ENCODE results near the gene MTHFD2.
"Not testable (repeated sequence)": the region's sequence is repeated elsewhere in the genome, so short reads cannot be mapped to it uniquely, and the experiment has no call there.

MTHFD2 gene

GRCh38 chr2:74198023-74198460 is 373 bp upstream of the MTHFD2 start:
- DNase-seq, result no peak

DNA sequence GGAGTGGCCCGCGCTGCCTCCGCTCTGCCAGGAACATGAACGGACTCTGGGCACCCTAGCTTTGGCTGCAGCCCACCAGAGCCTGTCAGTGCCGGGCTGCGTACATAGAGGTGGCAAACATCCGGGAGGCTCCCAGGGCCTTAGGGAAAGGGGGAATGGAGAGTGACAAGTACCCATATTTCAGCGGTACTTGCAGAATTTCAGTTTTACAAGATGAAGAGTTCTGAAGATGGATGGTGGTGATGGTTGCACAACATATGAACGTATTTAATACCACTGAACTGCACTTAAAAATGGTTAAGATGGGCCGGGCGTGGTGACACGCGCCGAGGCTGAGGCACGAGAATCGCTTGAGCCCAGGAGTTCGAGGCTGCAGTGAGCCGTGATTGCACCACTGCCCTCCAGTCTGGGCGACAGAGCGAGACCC is 873 bp downstream of the MTHFD2 start:
- no peak for DNase-seq

- peak; percentile 7 for DNase-seq
Observed at GRCh38 chr2:74199871-74200305, 1.5 kb downstream of the MTHFD2 start.

DNA sequence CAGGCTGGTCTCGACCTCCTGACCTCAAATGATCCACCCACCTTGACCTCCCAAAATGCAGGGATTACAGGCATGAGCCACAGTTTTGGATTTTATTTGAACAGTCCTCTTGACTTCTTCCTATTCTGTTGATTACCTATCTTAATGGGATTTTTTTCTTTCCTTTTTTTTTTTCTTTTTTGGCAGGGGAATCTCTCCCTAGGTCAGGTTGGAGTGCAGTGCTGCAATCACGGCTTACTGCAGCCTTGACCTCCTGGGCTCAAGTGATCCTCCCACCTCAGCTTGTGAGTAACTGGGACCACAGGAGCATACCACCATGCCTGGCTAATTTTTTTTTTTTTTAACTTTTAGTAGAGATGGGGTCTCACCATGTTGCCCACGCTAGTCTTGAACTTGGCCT is 2.8 kb downstream of the MTHFD2 start:
- no peak for DNase-seq

DNA sequence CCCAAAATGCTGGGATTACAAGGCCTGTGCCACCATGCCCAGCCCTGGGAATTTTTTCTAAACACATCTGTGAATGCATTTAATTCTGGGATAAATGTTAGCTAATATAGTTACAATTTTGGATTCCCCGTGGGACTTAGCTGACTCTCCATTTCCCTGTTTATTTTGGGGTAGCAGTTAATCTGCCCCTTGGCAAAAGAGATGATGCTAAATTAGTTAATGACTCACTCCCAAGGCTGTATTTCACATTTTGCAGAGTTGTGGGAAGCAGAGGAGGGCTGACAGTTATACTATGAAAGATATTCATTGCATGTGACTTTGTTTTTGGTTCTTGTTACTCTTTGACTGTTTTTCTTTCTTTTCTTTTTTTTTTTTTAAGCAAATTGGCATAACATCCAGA is 3.2 kb downstream of the MTHFD2 start:
- no peak for DNase-seq

GRCh38 chr2:74204436-74204835 is 6.0 kb downstream of the MTHFD2 start:
- DNase-seq, result no peak

DNA sequence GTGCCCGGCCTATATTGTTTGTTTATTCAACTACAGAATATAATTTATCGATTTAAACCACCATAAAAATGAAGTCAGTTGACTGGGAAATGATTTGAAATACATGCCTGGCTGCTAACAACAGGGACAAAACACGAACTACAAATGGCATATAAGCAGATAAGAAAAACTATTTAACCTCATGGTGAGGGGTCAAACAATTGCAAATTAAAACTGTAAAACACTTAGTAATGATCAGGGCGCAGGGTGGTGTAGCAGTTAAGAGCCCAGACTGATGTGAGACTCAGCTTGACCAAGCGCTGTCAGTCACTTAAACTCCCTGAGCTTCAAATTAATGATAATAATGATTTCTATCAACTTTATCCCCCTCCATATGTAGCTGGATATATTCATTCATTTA is 6.7 kb downstream of the MTHFD2 start:
- no peak for DNase-seq

GRCh38 chr2:74205596-74205995 is 7.2 kb downstream of the MTHFD2 start:
- DNase-seq, result peak; percentile 20

- peak; percentile 27 for DNase-seq
Observed at GRCh38 chr2:74206180-74206688, 7.8 kb downstream of the MTHFD2 start.

GRCh38 chr2:74212702-74213410 is 14.4 kb downstream of the MTHFD2 start:
- no peak for DNase-seq

GRCh38 chr2:74215771-74216170 is 17.4 kb downstream of the MTHFD2 start:
- DNase-seq, result not testable (repeated sequence)

GRCh38 chr2:74216642-74217041 is 18.2 kb downstream of the MTHFD2 start:
- no peak for DNase-seq

GRCh38 chr2:74219846-74220486 is 21.6 kb downstream of the MTHFD2 start:
- no peak for DNase-seq

DNA sequence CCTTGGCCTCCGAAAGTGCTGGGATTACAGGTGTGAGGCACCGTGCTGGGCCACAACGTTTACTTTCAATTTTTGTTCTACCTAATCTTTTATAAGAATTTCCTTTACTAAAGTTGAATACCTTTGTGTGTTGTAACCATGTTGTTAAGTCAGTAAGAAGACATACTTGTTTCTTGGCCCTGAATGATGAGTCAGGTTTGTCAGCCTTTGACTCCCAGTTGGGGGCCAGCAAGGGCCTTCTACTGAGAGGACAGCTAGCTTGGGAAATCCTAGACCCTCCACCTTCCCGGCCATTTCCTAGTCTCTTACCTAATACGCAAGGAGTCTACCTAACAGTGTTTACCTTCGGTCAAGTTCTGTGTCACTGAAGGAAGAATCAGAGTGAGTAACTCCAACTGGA is 22.7 kb downstream of the MTHFD2 start:
- DNase-seq, result no peak

DNA sequence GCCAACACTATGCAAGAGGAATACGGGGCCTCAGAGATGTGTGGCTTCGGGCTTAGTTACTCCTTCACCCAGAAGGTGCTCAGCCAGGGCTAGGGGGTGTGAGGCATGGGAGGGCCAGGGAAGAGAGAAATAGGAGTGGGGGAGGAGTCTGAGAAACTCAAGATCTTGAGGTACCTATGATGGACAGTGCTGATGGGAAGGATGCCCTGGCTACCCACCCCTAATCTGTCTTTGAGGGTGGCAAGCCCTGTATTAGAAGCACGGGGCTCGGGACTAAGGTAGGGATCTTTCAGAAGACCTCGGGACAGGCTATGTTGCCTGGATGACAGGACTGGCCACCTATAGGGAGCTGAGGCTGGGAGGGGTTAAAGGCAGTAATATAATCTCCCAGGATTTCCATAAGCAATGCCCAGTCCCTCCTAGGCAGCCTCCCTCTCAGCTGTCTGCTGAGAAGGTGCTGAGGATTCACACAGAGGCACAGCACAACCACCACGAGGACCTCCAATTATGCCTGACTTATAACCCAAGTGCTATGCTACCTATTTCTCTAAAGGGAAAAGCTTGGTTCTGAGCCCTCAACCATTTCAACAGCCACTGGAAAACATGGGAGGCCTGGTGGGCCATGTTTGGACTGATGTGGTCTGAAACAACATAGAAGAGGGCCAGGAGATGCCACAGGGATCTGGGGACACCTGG is 23.3 kb downstream of the MTHFD2 start:
- DNase-seq, result no peak

DNA sequence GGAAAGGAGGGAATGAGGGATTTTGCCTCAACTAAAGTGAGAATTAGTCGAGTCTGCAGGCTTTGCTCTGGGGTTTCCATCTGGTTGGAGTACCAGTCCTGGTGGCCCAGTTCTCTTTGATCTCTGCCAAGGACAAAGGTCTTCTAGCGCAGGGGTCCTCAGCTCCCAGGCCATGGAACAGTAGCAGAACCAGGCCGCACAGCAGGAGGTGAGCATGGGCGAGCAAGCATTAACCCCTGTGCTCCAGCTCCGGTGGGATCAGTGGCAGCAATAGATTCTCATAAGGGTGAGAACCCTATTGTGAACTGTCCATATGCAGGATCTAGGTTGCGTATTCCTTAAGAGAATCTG is 23.9 kb downstream of the MTHFD2 start:
- DNase-seq, result no peak

GRCh38 chr2:74223941-74224770 is 25.7 kb downstream of the MTHFD2 start:
- DNase-seq, result no peak

- no peak for DNase-seq
Observed at GRCh38 chr2:74225698-74226459, 27.5 kb downstream of the MTHFD2 start.

- DNase-seq, result no peak
Observed at GRCh38 chr2:74226648-74227213, 28.3 kb downstream of the MTHFD2 start.

- DNase-seq, result no peak
Observed at GRCh38 chr2:74227646-74228045, 29.2 kb downstream of the MTHFD2 start.

DNA sequence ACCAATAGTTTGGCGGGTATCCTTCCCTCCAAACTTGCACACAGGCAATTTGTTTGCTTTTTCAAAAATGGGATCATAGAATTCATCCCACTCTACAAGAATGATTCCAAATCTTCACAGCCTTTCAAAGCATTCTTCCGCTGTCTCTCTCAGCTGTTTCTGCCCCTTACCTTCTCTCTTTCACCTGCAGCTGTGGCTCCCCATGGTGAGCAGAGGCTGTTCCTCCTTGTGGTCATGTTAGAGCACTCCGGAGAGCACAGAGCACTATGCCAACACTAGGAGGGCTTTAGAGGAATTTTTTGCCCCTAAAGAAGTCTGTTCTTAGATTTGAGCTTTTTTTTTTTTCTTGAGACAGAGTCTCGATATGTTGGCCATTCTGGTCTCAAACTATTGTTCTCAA is 30.4 kb downstream of the MTHFD2 start:
- no peak for DNase-seq

GRCh38 chr2:74229865-74230264 is 31.4 kb downstream of the MTHFD2 start:
- DNase-seq, result not testable (repeated sequence)
